NCI-H69 (cell line): ENCODE data around the gene SEL1L2.

Experiments used
- DNase-seq: peaks from one replicate; lab custom pipeline; 2025; lab: John Stamatoyannopoulos, UW

Gene SEL1L2

DNA sequence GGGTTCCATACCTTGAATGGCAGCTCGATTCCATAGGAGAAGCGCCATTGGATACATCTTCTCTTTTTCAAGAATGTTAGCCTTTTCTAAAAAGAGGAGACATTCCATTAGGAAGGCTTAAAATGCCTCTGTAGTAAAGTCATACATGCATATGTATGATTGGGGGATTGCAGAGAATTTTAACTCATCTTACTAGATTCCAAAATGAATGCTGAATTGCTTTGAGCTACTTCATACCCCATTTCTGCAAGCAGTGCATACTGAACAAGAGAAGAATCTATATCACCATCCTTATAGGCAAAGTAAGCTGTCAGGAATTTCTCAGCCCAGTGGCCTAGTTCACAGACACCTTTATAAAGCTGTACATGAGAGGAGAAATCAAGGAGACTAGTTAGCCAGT, 125.3 kb downstream of the SEL1L2 start:
- no peak for DNase-seq

DNA sequence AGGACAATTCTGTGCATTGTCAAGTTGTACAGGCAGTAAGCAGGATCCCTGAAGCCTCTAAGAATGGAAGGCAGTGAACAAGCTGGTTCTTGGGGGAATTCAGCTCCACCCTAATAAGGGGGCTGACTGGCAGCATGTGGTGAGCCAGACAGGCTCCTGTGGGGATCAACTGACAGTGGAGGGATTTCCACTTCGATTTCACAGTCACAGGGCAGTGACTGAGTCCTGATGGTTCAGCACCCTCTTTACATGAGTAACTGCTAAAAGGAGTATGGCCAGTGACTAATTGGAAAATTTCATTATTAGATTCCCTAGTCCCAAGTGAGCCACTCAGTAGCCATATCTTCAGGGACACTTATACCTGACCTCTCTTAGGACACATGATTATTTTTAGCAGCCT, 127.2 kb downstream of the SEL1L2 start:
- no peak for DNase-seq

DNA sequence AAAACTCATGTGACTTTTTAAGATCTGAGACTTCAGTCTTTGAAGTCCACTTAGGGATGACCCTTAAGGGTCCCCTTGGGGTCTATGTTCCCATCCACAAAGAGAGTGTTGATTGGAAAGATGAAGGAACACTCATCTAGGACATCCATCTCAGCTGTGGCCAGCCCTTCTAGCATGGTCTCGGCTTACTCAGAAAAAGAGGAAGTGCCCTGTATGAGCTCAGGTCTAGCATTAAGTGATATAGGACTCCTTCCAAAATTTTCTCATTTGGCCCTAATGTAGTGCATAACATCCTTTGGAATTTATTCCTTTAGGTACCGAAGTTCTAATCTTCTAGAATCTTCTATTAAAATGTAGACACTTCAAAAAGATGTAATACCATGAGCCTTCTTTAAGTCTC, 128.2 kb downstream of the SEL1L2 start:
- DNase-seq, result no peak

DNA sequence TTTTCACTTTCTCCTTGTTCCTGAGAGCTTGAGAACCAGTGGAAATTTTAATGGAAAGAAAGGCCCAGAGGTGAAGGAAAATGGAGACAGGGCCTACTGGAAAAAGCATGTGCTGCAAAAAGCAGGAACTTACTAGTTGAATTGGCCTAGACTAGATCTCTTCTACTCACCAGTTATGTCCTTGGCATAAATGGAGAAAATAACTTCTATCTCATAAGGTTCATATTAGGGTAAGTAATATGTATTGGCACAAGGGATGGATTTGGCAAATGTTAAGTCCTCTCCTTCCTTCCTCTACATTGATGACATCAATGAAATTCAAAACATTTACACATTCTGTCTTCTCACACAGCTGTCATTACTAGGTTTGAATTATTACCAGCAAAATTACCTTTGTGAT, 131.5 kb downstream of the SEL1L2 start:
- no peak for DNase-seq

DNA sequence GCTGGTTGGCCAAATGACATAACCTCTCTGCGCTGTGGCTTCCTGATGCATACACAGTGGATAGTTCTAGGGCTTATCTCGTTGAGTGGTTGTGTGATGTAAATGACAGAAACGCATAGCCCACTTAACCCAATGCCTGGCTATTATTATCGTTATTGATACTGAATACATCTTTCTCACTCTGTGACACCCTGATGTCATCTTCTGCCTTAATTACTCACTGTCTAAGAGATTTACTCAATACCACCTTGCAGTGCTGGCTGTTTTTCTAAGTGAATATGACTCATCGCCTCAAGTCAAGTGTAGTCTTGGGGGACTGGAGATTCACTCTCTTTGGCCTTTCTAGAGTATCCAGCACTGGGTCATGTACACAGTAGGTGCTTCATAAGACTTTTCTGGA, 132.0 kb downstream of the SEL1L2 start:
- DNase-seq, result no peak

DNA sequence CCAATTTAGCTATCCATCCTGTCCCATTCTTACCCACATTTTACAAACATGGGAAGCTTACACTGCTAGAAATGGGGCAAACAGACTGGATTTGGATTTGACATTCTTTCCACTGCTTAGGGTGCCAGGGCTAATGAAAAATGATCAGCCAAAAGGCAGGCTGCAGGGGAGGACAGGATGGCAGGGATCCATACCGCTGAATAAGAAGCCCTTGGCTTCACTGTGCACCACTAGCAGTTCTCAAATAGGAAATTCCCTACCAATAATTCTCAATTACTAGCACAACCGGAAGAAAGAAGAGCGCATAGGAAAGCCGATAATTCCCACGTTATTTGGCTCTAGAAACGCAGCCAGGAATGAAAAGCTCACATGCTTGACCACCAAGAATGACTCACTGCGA, 132.5 kb downstream of the SEL1L2 start:
- DNase-seq, result no peak

DNA sequence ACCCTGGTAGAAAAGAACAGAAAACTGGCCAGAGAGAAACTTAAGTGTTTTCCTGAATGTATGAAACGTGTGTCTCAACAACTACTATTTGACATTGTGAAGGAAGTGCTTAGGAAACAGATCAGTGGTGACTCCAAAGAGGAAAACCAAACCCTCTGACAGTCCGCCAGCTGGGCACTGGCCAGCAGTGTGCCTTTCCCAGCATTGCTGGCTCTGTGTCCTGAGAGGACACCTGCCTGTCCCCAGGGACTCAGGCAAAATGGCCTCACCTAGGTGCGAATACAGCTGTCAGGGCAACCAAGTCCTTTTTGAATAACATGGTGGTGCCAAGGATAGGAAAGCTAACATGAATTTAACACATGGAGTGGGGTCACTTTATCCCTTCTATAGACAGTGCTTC, 133.1 kb downstream of the SEL1L2 start:
- DNase-seq, result peak; percentile 62

DNA sequence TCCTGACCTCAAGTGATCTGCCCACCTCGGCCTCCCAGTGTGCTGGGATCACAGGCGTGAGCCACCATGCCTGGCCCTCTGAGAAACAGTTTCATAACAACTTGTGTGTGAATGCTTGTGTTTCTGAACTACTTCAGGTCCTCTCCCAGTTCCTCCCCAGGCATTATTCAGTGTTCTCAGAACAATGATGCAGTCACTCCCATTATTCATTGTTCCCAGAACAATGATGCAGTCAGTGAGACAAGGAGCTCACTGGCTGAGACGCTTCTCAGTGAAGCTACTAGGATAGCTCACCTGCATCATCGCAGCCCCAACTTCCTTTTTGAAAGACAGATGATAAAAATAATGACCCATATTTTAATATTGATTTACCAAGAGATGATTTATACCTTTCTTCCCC, 134.1 kb downstream of the SEL1L2 start:
- DNase-seq, result peak; percentile 5

DNA sequence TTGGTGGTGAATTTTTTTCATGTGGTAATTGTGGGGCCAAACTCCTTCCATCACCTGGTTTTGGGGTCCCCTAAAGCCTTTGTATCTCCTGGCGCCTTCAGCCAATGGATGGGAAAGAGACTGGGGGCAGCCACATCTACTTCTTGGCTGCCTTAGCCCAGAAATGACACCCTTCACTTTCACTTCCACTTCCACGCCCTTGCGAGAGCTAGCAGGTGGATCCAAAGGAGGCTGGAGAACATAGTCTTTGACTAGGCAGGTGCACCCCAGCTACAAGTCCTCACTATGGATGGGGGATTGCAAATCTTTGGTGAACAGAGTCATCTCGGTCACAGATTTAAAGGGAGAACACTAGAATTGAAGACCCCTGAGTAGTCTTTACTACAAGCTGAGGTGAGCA, 134.8 kb downstream of the SEL1L2 start:
- DNase-seq, result no peak

DNA sequence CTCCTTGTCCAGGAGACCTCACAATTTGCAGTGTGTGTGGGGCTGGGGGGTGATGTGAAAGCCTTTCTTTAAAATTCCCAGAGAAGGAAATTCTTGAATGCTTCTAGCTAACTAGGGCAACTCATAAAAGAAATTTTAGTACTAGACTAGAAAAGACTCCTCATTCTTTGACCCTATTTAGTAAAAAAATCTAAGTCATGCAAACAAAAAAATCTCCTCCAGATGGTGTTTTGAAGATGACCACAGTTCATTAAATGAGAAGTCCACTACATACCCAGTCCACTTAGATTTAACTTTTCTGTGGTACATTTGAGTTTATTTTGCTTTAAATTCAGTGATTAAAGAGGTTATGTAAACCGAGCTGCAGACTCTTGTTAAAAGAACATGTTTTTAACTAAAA, 138.1 kb downstream of the SEL1L2 start:
- DNase-seq, result no peak

DNA sequence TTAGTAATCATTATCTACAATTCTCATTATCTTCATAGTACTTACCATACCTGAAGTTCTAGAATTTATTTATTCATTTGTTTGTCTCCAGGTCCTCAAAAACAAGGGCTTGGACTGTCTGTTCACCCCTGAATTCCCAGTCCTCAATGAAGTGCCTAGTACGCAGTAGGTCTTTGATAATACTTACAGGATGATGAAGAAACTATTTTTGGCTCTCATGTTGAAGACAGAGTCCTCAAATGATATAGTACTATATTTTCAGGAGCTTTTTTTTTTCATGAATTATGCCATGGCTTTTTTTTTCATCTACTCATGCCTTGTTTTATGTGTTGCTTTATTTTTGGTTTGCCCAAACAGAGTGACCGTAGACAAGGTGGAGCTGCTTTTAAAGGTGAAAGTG, 139.1 kb downstream of the SEL1L2 start:
- DNase-seq, result no peak

DNA sequence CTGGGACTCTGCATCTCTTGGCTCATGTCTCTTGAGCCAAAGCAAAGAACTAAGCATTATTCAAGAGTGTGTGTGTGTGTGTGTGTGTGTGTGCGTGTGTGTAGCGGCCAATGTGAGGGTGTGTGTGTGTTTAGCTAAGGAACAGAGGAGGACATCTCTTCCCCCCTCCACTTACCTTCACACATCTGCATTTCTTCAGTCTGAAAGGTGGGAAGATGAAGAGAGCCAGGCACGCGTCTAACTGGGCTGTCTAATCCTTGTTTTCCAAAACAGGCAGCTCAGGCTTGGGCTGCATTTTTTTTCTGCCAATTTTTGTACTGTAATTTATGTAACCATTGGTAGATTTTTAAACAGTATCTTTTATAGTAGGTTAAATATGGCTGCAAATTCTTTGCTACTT, 146.1 kb downstream of the SEL1L2 start:
- DNase-seq, result no peak

DNA sequence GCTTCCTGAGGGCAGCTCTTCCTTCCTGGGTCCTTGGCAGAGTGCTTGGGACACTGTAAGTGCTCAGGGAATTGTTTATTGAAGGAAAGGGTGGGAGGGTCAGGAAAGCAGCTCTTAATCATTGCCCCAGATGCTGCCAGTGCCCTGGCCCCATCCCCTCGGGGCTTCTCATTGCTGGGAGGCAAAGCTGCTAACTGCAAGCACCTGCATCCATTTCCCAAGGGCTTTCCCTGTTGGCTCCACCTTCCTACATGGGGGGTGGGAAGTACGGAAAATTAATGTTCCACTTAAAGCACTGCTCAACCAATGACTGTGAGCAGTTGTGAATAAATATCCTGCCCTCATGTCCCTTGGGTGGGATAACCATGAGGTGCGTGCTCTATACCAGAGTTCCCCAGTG, 149.2 kb downstream of the SEL1L2 start:
- peak; percentile 35 for DNase-seq

DNA sequence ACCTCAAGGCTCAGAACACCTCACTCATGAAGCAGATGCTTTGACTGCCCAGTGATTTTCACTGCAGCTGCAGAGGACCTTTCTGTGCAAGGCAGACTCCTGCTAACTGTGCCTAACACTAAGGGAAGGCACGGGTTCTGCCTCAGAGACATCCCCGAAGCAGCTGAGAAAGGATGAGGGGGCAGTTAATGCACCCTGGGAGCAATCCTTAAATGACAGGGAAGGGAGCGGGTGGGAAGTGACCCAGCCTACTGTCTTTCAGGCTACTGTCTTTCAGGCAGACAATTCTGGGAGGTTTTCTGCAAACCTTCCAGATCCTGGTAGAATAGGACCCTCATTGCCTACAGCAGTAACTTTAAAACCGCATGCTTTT, 150.3 kb downstream of the SEL1L2 start:
- no peak for DNase-seq

DNA sequence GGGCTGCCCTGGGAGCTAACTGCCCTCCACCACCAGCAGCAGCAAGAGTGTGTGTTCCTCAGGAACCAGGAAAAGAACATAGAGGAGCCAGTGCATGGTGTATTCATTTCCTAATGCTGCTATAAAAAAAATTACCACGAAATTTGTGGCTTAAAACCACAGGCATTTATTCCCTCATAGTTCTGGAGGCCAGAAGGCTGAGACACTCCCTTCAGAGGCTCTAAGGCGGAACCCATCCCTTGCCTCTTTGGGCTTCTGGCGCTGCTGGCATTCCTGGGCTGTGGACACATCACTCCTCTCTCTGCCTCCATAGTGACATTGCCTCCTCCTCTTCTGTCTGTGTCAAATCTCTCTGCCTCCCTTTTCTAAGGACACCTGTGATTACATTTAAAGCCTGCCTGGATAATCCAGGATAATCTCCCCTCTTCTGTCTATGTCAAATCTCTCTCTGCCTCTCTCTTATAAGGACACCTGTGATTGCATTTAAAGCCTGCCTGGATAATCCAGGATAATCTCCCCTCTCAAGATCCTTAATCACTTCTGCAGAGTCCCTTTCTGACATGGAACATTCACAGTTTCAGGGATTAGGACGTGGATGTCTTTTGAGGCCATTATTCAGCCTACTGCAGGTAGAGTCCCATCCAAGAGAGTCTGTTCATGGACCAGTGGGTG, 150.9 kb downstream of the SEL1L2 start:
- DNase-seq, result no peak

DNA sequence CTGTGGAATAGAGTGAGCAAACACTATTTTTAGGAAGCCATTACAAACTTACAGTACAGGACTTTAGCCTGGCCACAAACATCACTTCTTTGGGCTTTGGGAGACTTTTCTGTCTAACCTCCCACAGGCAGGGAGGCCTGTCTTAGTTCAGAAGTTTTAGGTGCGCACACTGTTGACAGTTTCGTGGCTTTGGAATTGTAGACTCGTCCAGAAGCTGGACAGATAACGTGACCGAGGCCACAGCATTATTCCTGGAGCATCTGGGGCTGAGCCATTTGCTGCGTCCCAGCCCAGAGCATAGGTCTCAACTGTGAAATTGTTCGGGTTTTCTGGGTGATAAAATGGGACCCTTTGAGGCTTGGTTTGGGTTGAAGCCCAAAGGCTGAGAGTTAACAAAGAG, 151.8 kb downstream of the SEL1L2 start:
- no peak for DNase-seq

DNA sequence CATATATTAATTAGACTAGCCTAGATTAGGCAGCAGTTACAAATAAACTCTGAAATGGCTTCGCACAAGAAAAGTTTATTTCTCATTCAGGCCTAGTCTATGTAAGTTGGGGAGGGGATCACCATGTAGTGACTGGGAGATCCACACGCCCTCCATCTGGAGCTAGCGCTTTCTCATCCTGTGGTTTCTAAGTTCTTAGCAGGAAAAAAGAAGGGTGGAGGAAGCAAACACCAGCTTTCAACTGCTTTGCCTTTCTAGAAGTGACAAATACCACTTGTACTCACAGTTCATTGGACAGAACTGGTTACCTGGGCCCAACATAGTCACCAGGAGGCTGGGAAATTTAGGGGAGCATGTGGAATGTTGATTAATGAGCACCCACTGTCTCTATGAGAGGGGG, 158.9 kb downstream of the SEL1L2 start:
- no peak for DNase-seq

DNA sequence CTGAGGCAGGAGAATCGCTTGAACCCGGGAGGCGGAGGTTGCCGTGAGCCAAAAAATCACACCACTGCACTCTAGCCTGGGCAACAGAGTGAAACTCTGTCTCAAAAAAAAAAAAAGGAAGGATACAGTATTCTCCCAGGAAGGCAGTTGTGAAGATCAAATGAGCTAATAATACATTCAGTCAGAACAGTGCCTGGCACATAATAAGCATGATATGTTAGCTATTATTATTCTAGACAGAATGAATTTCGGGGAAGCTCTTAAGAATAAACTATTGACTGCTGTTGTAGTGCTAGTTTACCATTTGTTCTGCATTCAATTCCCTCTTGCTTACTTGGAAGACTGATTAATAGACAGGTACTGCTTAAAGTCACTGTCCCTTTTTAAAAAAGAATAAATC, 164.9 kb downstream of the SEL1L2 start:
- no peak for DNase-seq

DNA sequence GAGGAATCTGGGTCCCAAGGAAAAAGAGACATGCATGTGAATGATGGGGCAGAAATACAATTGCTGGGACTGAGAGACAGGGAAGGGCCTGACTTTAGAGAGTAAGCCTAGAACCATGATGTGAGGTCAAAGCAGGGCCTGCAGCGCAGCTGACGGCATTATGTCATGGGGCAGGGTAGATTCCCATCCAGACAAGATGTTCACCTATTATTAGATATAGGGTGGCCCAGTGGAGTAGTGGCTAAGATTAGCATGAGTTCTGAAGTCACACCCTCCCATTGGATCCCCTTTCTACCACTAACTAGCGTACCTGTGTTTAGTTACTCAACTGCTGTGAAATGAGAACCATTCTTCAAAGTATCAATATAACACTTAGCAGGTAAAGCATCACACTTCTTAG, 166.0 kb downstream of the SEL1L2 start:
- no peak for DNase-seq

DNA sequence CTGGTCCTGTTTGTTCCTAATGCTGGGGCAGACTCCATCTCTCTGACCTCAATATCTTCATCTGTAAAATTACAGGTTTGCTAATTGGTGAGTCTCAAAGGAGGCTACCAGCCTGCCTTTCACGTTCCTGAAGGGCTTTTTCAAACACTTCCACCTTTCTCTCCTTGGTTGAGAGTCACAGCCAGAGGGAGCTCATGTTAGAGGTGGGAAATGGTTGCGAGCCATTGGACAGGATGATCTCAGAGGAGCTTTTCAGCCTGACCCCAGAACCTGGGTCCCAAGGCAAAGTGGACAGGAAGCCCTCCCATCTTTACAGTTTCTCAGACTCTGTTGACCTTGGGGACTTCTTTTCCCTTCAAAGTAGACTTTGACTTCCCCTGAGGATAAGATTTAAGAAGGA, 168.0 kb downstream of the SEL1L2 start:
- DNase-seq, result peak; percentile 31

DNA sequence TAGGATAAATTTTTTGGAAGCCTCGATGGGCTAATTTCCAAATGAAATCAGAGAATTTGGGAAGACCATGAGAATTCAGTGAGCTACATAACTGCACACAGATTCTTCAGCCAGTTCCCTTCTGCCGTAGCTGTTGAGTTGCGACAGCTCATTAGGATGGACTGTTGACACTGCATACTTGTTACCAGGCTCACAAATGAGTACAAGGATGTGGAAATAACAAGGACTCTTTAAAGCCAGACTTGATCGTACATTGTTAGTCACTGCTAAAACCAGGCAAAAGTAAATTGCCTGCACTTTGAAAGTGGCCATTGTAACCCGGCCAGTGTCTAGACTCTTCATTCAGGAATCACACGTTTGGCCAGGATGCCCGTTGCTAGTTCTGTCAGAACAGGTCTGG, 168.5 kb downstream of the SEL1L2 start:
- DNase-seq, result no peak

DNA sequence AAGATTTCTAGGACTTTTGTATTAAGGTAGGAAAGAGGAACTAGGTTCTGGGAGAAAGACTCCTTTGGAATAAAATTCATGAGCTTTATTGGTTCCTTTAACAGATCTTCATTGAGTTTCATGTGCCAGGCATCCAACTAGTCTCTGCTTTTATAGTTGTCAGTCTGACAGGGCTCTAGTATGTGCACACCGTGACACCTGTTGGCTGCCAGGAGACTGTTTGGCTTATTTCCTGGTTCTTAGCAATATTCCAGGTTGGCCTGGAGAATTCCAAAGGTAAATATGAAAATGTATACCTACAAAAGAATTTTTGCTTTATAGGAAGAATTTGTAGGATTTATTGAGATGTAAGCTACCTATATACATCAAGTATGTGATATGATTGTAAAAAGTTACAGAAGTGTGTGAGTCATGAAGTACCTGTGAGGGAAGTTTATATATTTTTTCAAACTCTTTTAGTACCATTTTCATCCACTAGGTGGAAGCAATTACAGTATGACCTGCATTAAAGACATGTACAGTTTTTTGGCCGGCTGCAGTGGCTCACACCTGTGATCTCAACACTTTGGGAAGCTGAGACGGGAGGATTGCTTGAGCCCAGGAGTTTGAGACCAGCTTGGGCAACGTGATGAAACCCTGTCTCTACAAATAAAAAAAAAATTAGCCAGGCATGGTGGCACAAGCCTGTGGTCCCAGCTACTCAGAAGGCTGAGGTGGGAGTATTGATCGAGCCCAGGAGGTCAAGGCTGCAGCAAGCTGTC, 170.3 kb downstream of the SEL1L2 start:
- DNase-seq, result peak; percentile 75

DNA sequence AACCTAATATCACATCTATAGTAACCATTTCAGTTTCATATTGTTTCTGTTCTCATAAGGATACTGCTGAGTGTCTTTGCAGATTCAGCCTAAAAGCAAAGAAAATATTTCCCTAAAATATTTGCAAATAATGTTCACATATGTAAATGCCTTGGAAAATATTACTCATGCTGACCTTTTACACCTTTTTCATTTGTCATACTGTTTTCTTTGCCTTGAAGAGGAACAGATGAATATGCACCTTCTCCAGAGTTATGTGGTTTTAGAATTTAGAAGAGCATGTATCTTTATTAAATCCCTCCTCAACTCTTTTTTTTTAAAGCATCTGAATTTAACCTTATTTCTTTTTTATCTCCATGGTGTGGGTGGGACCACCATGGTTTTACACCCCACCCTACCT, 173.1 kb downstream of the SEL1L2 start:
- no peak for DNase-seq

DNA sequence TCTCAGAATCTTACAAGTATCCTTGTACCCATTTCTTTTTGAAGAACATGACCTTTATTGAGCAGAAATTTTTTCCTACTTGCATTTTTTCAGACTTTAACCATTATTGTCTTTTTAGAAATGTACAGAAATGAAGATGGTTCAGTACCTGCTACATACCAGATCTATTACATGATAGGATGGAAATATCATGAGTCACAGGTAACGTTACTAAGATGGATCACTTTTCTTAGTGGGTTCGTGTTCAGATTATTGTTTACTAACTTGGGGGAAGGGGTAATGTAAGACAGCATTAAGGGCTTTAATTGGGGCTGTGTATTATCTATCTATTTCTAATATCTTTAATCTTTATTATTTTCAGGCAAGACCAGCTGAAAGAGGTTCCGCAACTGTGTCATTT, 173.7 kb downstream of the SEL1L2 start:
- no peak for DNase-seq
